ENCODE results near the gene TMEM123. TPM values are rescaled to one million over a fixed set of nuclear protein-coding genes. Genes with fewer than 3 reads are reported as not detected.

TMEM123 gene
- polyA plus RNA-seq, 3 donors from 2014 or later = 288 to 309 (median 289) TPM

GRCh38 chr11:102364991-102365390, 87.6 kb downstream of the TMEM123 start:
- DNase-seq = no peak
- peaks cover 34 to 65% (median 35%) of the 10 kb centered on the region in 3 donors for H3K36me3 Mint-ChIP-seq
- peak overlapping the region in 3 of 6 donors; percentile 4 to 77 (median 32) for H3K27ac Mint-ChIP-seq
- peaks cover 26 to 46% of the 10 kb centered on the region in 2 donors for H3K4me1 Mint-ChIP-seq
- peaks cover 0 to 3% (median 2%) of the 10 kb centered on the region in 3 donors for H3K27me3 Mint-ChIP-seq (ENCODE audit: low read depth in 3 of 3)
- peaks cover 0 to 4% (median 0%) of the 10 kb centered on the region in 6 donors for H3K9me3 Mint-ChIP-seq
- no peak overlapping the region for H3K4me3 Mint-ChIP-seq

GRCh38 chr11:102361086-102362031, 91.2 kb downstream of the TMEM123 start:
- H3K27ac Mint-ChIP-seq = peak overlapping the region in 2 of 6 donors; percentile 14 to 38
- H3K27me3 Mint-ChIP-seq (ENCODE audit: low read depth in 3 of 3) = peaks cover 0 to 5% (median 2%) of the 10 kb centered on the region in 3 donors
- peak in 1 of 3 donors; percentile 11 for DNase-seq
- peak overlapping the region in 4 of 5 donors; percentile 2 to 68 (median 37) for H3K4me3 Mint-ChIP-seq
- H3K9me3 Mint-ChIP-seq = peaks cover 0 to 4% (median 0%) of the 10 kb centered on the region in 6 donors
- peaks cover 22 to 67% (median 41%) of the 10 kb centered on the region in 3 donors for H3K36me3 Mint-ChIP-seq
- peaks cover 32 to 48% of the 10 kb centered on the region in 2 donors for H3K4me1 Mint-ChIP-seq

GRCh38 chr11:102360681-102361080, 91.9 kb downstream of the TMEM123 start:
- Mint-ChIP-seq H3K4me1 (peaks cover 33 to 50% of the 10 kb centered on the region in 2 donors), H3K4me3 (peak overlapping the region; percentile 15 to 61 (median 33)), H3K36me3 (peaks cover 22 to 63% (median 37%) of the 10 kb centered on the region in 3 donors)

GRCh38 chr11:102359372-102359771, 93.2 kb downstream of the TMEM123 start:
- peaks cover 0 to 4% (median 0%) of the 10 kb centered on the region in 6 donors for H3K9me3 Mint-ChIP-seq
- peaks cover 36 to 63% of the 10 kb centered on the region in 2 donors for H3K4me1 Mint-ChIP-seq
- H3K27ac Mint-ChIP-seq = no peak overlapping the region
- H3K27me3 Mint-ChIP-seq (ENCODE audit: low read depth in 3 of 3) = peaks cover 0 to 5% (median 2%) of the 10 kb centered on the region in 3 donors
- no peak overlapping the region for H3K4me3 Mint-ChIP-seq
- no peak for DNase-seq
- peaks cover 22 to 52% (median 37%) of the 10 kb centered on the region in 3 donors for H3K36me3 Mint-ChIP-seq

More at GRCh38 chr11:102360681-102361080, 91.9 kb downstream of the TMEM123 start:
- H3K9me3 Mint-ChIP-seq = peaks cover 0 to 4% (median 0%) of the 10 kb centered on the region in 6 donors
- H3K27ac Mint-ChIP-seq = peak overlapping the region in 5 of 6 donors; percentile 29 to 71 (median 59)
- H3K27me3 Mint-ChIP-seq (ENCODE audit: low read depth in 3 of 3) = peaks cover 0 to 5% (median 2%) of the 10 kb centered on the region in 3 donors
- DNase-seq = peak; percentile 14

- H3K27ac Mint-ChIP-seq = no peak overlapping the region
- no peak overlapping the region for H3K4me3 Mint-ChIP-seq
- H3K36me3 Mint-ChIP-seq = peaks cover 21 to 38% (median 33%) of the 10 kb centered on the region in 3 donors
- H3K9me3 Mint-ChIP-seq = peaks cover 0 to 4% (median 0%) of the 10 kb centered on the region in 6 donors
- peaks cover 38 to 71% of the 10 kb centered on the region in 2 donors for H3K4me1 Mint-ChIP-seq
- no peak for DNase-seq
- H3K27me3 Mint-ChIP-seq (ENCODE audit: low read depth in 3 of 3) = peaks cover 0 to 5% (median 2%) of the 10 kb centered on the region in 3 donors
These were observed 95.4 kb downstream of the TMEM123 start for GRCh38 chr11:102357116-102357515.

GRCh38 chr11:102347462-102348370, 104.8 kb downstream of the TMEM123 start:
- H3K9me3 Mint-ChIP-seq = no peaks in the 10 kb centered on the region
- H3K27ac Mint-ChIP-seq = peak overlapping the region; percentile 96 to 100 (median 100)

GRCh38 chr11:102346748-102347461, 105.7 kb downstream of the TMEM123 start, which contains the start of gene BIRC2:
BIRC2 (plus strand) TSS chr11:102347214; CDS start chr11:102349855, 2,641 bp downstream.
- Mint-ChIP-seq H3K36me3 (peaks cover 0 to 15% (median 4%) of the 10 kb centered on the region in 3 donors), H3K9me3 (no peaks in the 10 kb centered on the region), H3K4me3 (peak within 1 kb of the TSS; percentile 95 to 100 (median 99)), H3K27me3 (ENCODE audit: low read depth in 3 of 3) (peaks cover 8 to 24% (median 18%) of the 10 kb centered on the region in 3 donors), H3K27ac (peak within 1 kb of the TSS; percentile 96 to 100 (median 100)), H3K4me1 (peaks cover 36 to 48% of the 10 kb centered on the region in 2 donors)
- peak; percentile 93 to 94 (median 94) for DNase-seq

More at GRCh38 chr11:102347462-102348370, 104.8 kb downstream of the TMEM123 start:
- Mint-ChIP-seq H3K4me1 (peaks cover 34 to 46% of the 10 kb centered on the region in 2 donors), H3K36me3 (peaks cover 0 to 16% (median 5%) of the 10 kb centered on the region in 3 donors), H3K4me3 (peak overlapping the region; percentile 95 to 100 (median 99)), H3K27me3 (ENCODE audit: low read depth in 3 of 3) (peaks cover 8 to 24% (median 18%) of the 10 kb centered on the region in 3 donors)
- DNase-seq = peak; percentile 46 to 53 (median 49)

GRCh38 chr11:102346456-102346747, 106.2 kb downstream of the TMEM123 start:
- Mint-ChIP-seq H3K4me1 (peaks cover 36 to 52% of the 10 kb centered on the region in 2 donors), H3K27me3 (ENCODE audit: low read depth in 3 of 3) (peaks cover 8 to 24% (median 18%) of the 10 kb centered on the region in 3 donors), H3K9me3 (no peaks in the 10 kb centered on the region), H3K4me3 (peak overlapping the region; percentile 95 to 100 (median 99)), H3K27ac (peak overlapping the region; percentile 96 to 100 (median 100)), H3K36me3 (peaks cover 0 to 10% (median 0%) of the 10 kb centered on the region in 3 donors)
- DNase-seq = no peak

Other genes with a start within 250 kb of the TMEM123 start
- gene BIRC3, start 135.3 kb downstream of the TMEM123 start, polyA plus RNA-seq = 1 to 10 TPM; 5.0 to 7.1 (median 5.5) TPM
- gene BIRC2, start 105.6 kb downstream of the TMEM123 start, polyA plus RNA-seq = 10 to 100 TPM; 30.8 to 44.5 (median 35.4) TPM
- gene MMP7, start 78.0 kb upstream of the TMEM123 start, polyA plus RNA-seq = not detected
- not detected for gene MMP20, start 172.6 kb upstream of the TMEM123 start, polyA plus RNA-seq